A549 (cell line): ENCODE results near the gene MTHFSD.

ENCODE experiments used
- CEBPB ChIP-seq, 2 experiments: fragments of >200 bp in 1 of 2; sonication (Bioruptor Twin) in 1 of 2; formaldehyde crosslinking in 1 of 2; IDR thresholded peaks; 2 replicates each; pipeline ENCODE4 v1.6.1; 2012 to 2016
- EHF ChIP-seq: fragments of 250-450 bp; sonication (Bioruptor Pico); IDR thresholded peaks from 2 replicates; pipeline ENCODE4 v1.5.0; 2020; ENCODE audit warnings: mild to moderate bottlenecking
- EP300 ChIP-seq, 2 experiments: fragments of >200 bp; sonication (Bioruptor Twin); formaldehyde crosslinking; IDR thresholded peaks; 2 replicates in 1 of 2; 3 replicates in 1 of 2; pipeline ENCODE4 v1.6.1; 2016 to 2017
- FOSL2 ChIP-seq, 2 experiments: fragments of 450-650 bp in 1 of 2; fragments of >200 bp in 1 of 2; sonication (Bioruptor Twin) in 1 of 2; formaldehyde crosslinking; IDR thresholded peaks; 2 replicates each; pipeline versions ENCODE4 v1.5.0 to v1.6.1; 2016 to 2020; ENCODE audit warnings: mild to moderate bottlenecking in 1 of 2, moderate library complexity in 1 of 2
- JUNB ChIP-seq: fragments of >200 bp; sonication (Bioruptor Twin); formaldehyde crosslinking; IDR thresholded peaks from 2 replicates; pipeline ENCODE4 v1.6.1; 2016
- POLR2A ChIP-seq: IDR thresholded peaks from 2 replicates; pipeline ENCODE4 v1.6.1; 2012; ENCODE audit warnings: mild to moderate bottlenecking, low read length
- POLR2AphosphoS2 ChIP-seq: conservative IDR thresholded peaks from 2 replicates; pipeline ENCODE4 v1.6.1; 2012; ENCODE audit warnings: low read length, improper control_type of control experiment, inconsistent platforms
- RAD21 ChIP-seq, 2 experiments: fragments of >200 bp in 1 of 2; sonication (Bioruptor Twin) in 1 of 2; formaldehyde crosslinking in 1 of 2; IDR thresholded peaks in 1 of 2; conservative IDR thresholded peaks in 1 of 2; 2 replicates in 1 of 2; 3 replicates in 1 of 2; pipeline ENCODE4 v1.6.1; 2012 to 2018; ENCODE audit warnings: inconsistent platforms in 1 of 2
- RCOR1 ChIP-seq: fragments of 150-350 bp; IDR thresholded peaks from 2 replicates; pipeline ENCODE4 v1.6.1; 2014; ENCODE audit warnings: antibody characterized with exemption, low read length, low read depth
- SMC3 ChIP-seq: fragments of >200 bp; sonication (Bioruptor Twin); formaldehyde crosslinking; IDR thresholded peaks from 3 replicates; pipeline ENCODE4 v1.6.1; 2018; ENCODE audit warnings: inconsistent platforms
- TF ChIP-seq, protein P1 (sequence below): fragments of >200 bp; sonication (Bioruptor Twin); formaldehyde crosslinking; IDR thresholded peaks from 3 replicates; pipeline ENCODE4 v1.5.1; 2016
- TF ChIP-seq, protein P2 (sequence below): IDR thresholded peaks from 2 replicates; pipeline ENCODE4 v1.6.1; 2012

DNA sequence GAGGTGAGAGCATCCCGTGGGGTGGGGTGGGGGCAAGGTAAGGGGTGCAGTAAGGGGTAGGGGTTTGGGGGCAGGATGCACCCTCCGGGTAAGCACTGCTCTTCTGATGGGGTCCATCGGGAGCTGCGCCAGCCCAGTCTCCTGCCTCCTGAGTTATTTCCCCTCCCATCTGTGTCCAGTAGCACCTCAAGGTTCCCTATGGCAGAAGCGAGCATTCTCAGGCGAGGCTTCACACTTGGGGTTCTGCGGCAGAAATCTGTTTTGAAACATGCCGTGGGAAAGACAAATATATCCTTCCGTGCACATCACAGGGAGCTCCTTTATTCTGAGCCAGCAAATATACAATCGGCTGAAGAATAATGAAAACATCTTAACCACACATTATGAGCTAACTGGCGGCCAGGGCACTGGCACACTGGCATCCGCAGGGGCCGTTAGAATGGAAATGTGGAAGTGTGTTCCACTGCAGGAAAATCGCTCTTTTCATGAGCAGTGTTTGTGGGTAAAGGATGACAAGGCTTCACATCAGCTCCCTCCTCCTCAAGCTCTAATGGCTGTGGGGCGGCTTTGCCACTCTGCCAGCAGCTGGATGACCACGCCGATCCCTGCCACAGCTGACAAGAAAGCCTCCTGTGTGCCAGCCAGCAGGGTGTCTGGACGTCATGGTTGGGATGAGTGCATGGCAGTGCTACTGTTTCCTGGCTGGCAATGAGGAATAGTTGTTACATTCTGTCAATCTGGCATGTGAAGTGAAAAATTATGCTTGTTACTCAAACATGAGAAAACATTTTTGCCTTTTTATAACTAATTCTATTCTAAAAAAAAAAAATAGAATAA lies 20.0 kb downstream of the MTHFSD start:
- TF ChIP-seq RAD21 (conservative IDR thresholded peaks at IDR 0.05 in 1 of 2, IDR thresholded peaks at IDR 0.05 in 1 of 2) (no peak), JUNB (no peak), FOSL2 (IDR thresholded peaks at IDR 0.05) (no peak), FOSL2 (CRISPR knock-in tag; IDR thresholded peaks at IDR 0.05) (no peak), SMC3 (no peak), EHF (CRISPR knock-in tag) (no peak), POLR2AphosphoS2 (no peak), EP300 (IDR thresholded peaks at IDR 0.05) (no peak), CEBPB (IDR thresholded peaks at IDR 0.05) (no peak), POLR2A (no peak), RCOR1 (no peak)
- TF ChIP-seq, protein P1, sequence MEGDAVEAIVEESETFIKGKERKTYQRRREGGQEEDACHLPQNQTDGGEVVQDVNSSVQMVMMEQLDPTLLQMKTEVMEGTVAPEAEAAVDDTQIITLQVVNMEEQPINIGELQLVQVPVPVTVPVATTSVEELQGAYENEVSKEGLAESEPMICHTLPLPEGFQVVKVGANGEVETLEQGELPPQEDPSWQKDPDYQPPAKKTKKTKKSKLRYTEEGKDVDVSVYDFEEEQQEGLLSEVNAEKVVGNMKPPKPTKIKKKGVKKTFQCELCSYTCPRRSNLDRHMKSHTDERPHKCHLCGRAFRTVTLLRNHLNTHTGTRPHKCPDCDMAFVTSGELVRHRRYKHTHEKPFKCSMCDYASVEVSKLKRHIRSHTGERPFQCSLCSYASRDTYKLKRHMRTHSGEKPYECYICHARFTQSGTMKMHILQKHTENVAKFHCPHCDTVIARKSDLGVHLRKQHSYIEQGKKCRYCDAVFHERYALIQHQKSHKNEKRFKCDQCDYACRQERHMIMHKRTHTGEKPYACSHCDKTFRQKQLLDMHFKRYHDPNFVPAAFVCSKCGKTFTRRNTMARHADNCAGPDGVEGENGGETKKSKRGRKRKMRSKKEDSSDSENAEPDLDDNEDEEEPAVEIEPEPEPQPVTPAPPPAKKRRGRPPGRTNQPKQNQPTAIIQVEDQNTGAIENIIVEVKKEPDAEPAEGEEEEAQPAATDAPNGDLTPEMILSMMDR: no peak
- TF ChIP-seq, protein P2, sequence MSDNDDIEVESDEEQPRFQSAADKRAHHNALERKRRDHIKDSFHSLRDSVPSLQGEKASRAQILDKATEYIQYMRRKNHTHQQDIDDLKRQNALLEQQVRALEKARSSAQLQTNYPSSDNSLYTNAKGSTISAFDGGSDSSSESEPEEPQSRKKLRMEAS: no peak
